T-helper 2 cell treated with Interferon-gamma antibody and Interleukin-4, amounts not matched to agents 5 μg/mL and 100 μg/mL, for 36 hours (primary cell): Measurements from ENCODE around the gene BLOC1S3.
"Not testable (repeated sequence)": the region's sequence is repeated elsewhere in the genome, so short reads cannot be mapped to it uniquely, and the experiment has no call there.

Experiments
- DNase-seq: peaks from one replicate; pipeline ENCODE4 v3.0.0; 2021; ENCODE audit warnings: low spot score
- H3K27ac Mint-ChIP-seq: one replicate; pipeline ENCODE4 v1.8.0; 2021; ENCODE audit warnings: mild to moderate bottlenecking, mixed read lengths
- H3K27me3 Mint-ChIP-seq: one replicate; pipeline ENCODE4 v1.8.0; 2021; ENCODE audit warnings: low read depth, mixed read lengths
- H3K36me3 Mint-ChIP-seq: one replicate; pipeline ENCODE4 v1.8.0; 2021; ENCODE audit warnings: low read depth, mixed read lengths
- H3K4me1 Mint-ChIP-seq: one replicate; pipeline ENCODE4 v1.8.0; 2021; ENCODE audit warnings: low read depth, mixed read lengths
- H3K4me3 Mint-ChIP-seq: one replicate; pipeline ENCODE4 v1.8.0; 2022; ENCODE audit warnings: mild to moderate bottlenecking, moderate library complexity, mixed read lengths
- H3K9me3 Mint-ChIP-seq: one replicate; pipeline ENCODE4 v1.8.0; 2021; ENCODE audit warnings: mixed read lengths

Gene BLOC1S3

DNA sequence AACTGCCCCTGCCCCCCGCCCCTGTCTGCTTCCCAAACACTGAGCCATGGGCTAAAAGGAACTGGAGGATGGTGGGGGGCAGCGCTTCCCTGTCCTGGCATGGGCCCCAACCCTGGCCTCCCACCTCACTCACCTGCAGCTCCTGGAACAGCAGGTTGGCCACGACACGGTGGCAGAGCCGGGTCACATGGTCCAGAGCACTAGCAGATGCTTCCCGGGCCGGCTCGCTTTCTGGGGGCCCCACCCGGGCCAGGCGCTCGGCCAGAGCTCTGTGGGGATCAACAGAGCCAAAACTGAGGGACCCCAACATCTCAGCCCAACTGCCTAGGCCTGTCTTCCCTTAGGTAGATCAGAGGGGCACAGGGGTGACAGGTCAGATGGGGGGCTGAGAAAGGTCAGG lies 46.1 kb downstream of the BLOC1S3 start:
- no peak overlapping the region for H3K27ac Mint-ChIP-seq
- H3K4me3 Mint-ChIP-seq: no peak overlapping the region
- DNase-seq: no peak
- no peaks in the 10 kb centered on the region for H3K36me3 Mint-ChIP-seq
- no peaks in the 10 kb centered on the region for H3K4me1 Mint-ChIP-seq
- peaks cover 7% of the 10 kb centered on the region for H3K27me3 Mint-ChIP-seq
- H3K9me3 Mint-ChIP-seq: no peaks in the 10 kb centered on the region

DNA sequence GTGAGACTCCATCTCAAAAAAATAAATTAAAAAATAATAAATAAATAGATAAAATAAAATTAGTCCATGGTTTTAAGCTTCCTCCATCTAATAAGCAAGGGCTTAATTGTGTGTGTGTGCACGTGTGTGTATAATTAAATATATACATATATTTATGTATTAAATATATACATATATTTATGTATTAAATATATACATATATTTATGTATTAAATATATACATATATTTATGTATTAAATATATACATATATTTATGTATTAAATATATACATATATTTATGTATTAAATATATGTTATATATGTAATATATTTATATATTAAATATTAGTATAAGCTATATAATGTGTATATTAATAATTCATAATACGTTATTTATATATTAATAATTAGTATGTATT lies 50.5 kb downstream of the BLOC1S3 start:
- not testable (repeated sequence) for H3K4me1 Mint-ChIP-seq, H3K27me3 Mint-ChIP-seq, H3K36me3 Mint-ChIP-seq, H3K27ac Mint-ChIP-seq, H3K4me3 Mint-ChIP-seq, DNase-seq, H3K9me3 Mint-ChIP-seq
